Activated naive CD4-positive, alpha-beta T cell treated with Interleukin-2 at 50 U/mL for 16 hours (primary cell): ENCODE results near the gene TNRC6B.
"Not testable (repeated sequence)": the region's sequence is repeated elsewhere in the genome, so short reads cannot be mapped to it uniquely, and the experiment has no call there.

Source experiments
- DNase-seq: peaks from one replicate; pipeline ENCODE4 v3.0.0-alpha.2; 2020

Gene TNRC6B

GRCh38 chr22:40290516-40290915 lies 112.8 kb downstream of the TNRC6B start:
- DNase-seq = no peak

GRCh38 chr22:40294696-40295095 lies 117.0 kb downstream of the TNRC6B start:
- no peak for DNase-seq

GRCh38 chr22:40300316-40300715 lies 122.6 kb downstream of the TNRC6B start:
- no peak for DNase-seq

- DNase-seq = no peak
Observed at GRCh38 chr22:40300884-40301672, 123.4 kb downstream of the TNRC6B start.

- DNase-seq = no peak
Observed at GRCh38 chr22:40302149-40302548, 124.4 kb downstream of the TNRC6B start.

GRCh38 chr22:40305625-40306024 lies 127.9 kb downstream of the TNRC6B start:
- DNase-seq = no peak

- no peak for DNase-seq
Observed at GRCh38 chr22:40308999-40309573, 131.4 kb downstream of the TNRC6B start.

GRCh38 chr22:40309631-40310030 lies 131.9 kb downstream of the TNRC6B start:
- no peak for DNase-seq

- DNase-seq = no peak
Observed at GRCh38 chr22:40310081-40310767, 132.5 kb downstream of the TNRC6B start.

- DNase-seq = no peak
Observed at GRCh38 chr22:40310768-40311120, 133.0 kb downstream of the TNRC6B start.

- not testable (repeated sequence) for DNase-seq
Observed at GRCh38 chr22:40311646-40312045, 133.9 kb downstream of the TNRC6B start.

- DNase-seq = no peak
Observed at GRCh38 chr22:40312050-40312449, 134.3 kb downstream of the TNRC6B start.

- no peak for DNase-seq
Observed at GRCh38 chr22:40313007-40313406, 135.3 kb downstream of the TNRC6B start.

GRCh38 chr22:40314041-40314440 lies 136.3 kb downstream of the TNRC6B start:
- DNase-seq = no peak

- no peak for DNase-seq
Observed at GRCh38 chr22:40320687-40321086, 143.0 kb downstream of the TNRC6B start.

- no peak for DNase-seq
Observed at GRCh38 chr22:40322021-40322420, 144.3 kb downstream of the TNRC6B start.

GRCh38 chr22:40322818-40323447 lies 145.2 kb downstream of the TNRC6B start:
- no peak for DNase-seq

- peak; percentile 24 for DNase-seq
Observed at GRCh38 chr22:40323681-40324171, 146.0 kb downstream of the TNRC6B start.

GRCh38 chr22:40324468-40325305 lies 147.0 kb downstream of the TNRC6B start:
- DNase-seq = peak; percentile 51

GRCh38 chr22:40325315-40325714 lies 147.6 kb downstream of the TNRC6B start:
- DNase-seq = peak; percentile 75

- no peak for DNase-seq
Observed at GRCh38 chr22:40326905-40327735, 149.4 kb downstream of the TNRC6B start.
